ACHN (cell line): ENCODE measurements around the gene CNTNAP2.

Experiments used
- DNase-seq: peaks from one replicate; pipeline ENCODE4 v3.0.0-alpha.2; 2015
- in situ Hi-C: cut with HindIII; loops from 2 replicates; pipeline ENCODE4 v1.10.0; 2017; ENCODE audit warnings: low sequenced_read_pairs, low pct_ligation_motif_present, low pct_unique_long_range_greater_than_20kb

Gene CNTNAP2

DNA sequence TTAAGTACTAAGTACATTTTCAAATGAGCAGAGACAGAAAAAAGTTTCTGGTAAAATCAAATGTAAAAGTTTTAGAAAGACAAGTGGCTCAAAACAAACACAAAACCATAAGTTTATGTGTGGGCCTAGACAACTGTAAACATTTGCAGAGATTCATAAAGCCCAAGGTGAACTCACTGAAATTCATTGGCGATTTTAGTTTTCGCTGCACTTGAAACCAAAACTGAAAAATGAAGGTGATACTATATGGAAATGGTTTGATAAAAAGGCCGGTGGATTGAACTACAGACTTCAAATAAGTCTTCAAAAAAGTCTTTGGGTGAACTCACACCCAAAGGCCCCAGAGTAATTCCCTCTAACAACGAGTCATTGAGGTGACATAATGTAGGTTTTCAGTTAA, 1289.0 kb downstream of the CNTNAP2 start:
- no peak for DNase-seq
- in situ Hi-C loops: no loop called here

DNA sequence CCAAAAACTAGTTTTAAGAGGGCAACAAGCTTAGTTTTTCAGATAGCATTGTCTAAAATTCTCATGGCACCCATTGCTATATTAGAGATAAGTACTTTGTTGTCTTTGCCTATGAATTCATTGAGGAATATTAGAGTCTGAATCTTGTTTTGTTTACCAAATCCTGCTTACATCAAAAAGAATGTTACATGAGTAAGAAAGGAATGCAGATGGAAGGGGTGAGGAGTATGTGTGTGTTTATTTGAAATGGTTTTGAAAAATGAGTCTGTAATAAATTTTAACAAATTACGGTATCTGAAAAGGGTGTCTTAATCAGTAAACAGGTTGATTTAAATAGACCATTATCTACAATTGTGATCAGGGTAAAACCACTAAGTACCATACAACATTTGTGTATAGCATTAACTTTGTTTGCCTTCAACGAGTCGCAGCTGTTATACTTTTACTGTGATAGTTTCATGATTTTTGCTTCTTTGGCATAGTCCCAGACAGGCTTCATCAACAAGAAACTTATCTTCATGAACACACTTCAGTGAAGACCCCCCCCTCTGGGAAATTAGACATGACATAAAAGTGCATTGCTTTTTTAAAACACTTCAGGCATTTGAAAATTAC, 1290.0 kb downstream of the CNTNAP2 start:
- in situ Hi-C loops: no loop called here

DNA sequence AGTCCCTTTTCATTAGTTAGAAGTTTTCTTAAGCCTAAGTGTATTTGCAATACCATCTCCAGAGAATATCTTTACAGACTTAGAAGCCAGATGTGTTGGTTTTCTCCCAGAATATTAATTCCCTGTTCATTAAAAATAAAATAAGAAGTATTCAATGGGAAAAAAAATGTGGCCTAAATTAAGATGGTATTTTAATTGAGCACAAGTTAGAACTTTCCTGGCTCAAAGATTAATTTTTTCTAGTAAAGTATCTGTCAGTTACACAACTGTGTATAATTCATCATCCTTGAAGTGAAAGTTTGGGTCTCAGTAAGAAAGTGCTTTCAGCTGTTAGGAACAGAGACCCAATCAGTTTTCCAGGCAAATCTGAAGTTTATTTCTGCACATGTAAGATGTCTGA, 1294.5 kb downstream of the CNTNAP2 start:
- in situ Hi-C loops: no loop called here
- DNase-seq: no peak

More for the DNA sequence above, 1290.0 kb downstream of the CNTNAP2 start:
- no peak for DNase-seq

DNA sequence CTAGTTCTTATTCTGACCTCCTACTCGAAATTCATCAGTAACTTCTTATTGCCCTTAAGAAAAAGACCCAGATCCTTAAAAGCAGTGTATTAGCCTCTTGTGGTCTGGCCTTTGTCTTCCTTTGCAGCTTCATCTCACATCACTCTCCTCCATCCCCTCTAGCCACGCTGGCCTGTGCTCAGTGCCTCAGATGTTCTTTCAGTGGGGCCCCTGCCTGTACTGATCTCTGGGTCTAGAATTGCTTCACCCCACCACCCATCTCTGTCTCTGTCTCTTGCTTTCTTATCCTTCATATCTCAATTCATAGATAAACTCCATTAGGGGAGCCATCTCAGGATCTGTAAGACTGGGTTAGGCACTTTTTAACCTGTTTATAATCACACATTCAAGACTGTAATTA, 1295.5 kb downstream of the CNTNAP2 start:
- no peak for DNase-seq
- in situ Hi-C loops: no loop called here

DNA sequence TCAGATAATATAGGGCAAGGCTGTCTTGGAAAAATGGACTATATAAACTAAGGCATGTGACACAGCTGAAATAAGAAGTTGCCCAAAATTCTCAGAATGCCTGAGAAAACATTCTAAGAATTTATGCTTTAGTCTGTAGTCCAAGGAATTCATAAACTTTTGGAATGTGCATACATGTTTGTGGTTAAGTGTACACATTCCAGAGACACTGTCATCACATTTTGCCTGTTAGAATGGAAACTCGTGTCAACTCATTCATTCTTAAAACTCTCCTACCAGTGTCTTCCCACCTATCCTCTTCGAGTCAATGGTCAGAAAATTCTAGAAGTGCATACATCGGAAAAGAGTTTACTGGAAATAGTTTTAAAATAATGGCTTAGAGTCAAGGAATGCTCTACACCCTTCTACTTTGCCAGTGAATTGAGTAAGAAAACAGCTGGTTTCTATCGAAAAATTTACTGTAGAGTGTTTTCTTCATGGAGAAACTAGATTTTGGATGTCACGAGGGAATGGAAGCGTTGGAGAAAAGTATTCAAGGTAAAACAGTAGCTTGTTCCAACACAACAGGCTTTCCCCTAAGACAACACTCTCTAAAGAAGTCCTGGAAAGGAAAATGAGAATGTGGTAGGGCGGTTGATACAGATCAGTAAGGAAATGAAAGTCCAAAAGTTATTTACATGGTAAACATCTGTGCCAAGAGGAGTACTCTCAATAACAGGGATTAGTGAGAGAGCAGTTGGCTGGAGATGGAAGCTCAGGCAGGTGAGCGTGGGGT, 1296.4 kb downstream of the CNTNAP2 start:
- DNase-seq: peak; percentile 95
- in situ Hi-C loops: no loop called here

DNA sequence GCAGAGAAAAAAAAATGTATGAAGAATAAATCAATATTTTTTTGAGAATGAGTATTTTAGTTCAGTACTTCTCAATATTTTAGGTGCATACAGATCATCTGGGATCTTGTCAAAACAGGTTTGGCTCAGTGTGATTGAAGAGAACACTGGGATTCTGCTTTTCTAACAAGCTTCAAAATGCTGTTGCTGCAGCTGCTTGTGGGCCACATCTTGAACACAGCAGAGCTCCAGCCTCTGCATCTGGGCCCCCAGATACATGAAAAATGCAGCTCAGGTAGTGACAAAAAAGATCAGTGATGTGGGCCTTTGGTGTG, 1296.9 kb downstream of the CNTNAP2 start:
- in situ Hi-C loops: no loop called here
- DNase-seq: no peak

DNA sequence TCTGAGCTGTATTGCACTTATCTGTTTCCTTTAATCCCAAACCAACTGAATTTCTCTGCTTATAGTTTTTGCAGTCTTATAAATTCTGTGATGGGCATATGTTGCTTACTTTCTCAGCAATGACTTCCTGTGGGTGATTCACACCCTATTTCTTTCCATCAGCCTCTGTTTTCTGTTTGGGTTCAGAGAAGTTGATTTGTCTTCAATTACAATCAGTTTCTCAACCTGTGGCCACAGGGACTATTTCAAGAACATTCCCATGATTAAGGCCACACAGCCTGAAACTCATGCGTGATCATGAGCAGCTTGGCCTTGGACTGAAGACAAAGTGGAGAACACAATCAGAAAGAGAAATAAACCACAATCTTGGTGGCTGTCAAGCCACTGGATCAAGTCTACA, 1299.4 kb downstream of the CNTNAP2 start:
- in situ Hi-C loops: no loop called here
- no peak for DNase-seq

DNA sequence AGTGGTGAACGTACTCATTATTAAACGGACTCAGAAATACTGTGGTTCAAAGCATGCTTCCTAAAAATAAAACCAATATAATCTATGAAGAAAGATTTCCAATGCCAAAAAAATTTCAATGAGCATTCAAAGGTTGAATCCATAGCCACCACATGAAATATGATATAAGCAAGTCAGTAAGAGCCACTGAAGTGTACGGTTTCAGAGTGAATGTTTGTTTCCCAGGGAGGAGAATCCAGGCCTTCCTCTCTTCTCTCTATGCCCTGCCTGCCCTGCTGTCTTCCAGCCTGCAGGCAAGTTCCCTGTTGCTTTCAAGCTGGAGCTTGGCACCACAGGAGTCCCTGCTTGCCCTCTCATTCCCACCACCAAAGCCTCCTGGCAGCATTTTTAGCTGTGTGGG, 1302.4 kb downstream of the CNTNAP2 start:
- DNase-seq: no peak
- in situ Hi-C loops: no loop called here

DNA sequence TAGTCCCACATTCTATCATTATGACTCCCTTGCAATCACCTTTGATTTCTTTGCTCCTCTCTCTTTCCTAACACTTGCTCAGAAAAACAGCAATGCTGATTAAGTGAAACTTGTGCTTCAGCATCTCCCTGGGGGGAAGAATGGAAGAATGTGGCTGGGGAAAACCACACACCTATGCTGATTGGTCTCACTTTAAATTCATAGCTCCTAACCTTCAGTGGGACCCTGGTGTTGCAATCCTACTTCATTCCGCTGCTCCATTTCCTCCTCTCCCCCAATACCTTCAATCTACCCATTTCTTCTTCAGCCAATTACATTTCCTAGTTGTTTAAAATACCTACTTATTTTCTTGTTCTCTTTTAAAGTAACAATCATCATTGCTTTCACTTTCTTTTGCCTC, 1307.3 kb downstream of the CNTNAP2 start:
- DNase-seq: no peak
- in situ Hi-C loops: no loop called here

DNA sequence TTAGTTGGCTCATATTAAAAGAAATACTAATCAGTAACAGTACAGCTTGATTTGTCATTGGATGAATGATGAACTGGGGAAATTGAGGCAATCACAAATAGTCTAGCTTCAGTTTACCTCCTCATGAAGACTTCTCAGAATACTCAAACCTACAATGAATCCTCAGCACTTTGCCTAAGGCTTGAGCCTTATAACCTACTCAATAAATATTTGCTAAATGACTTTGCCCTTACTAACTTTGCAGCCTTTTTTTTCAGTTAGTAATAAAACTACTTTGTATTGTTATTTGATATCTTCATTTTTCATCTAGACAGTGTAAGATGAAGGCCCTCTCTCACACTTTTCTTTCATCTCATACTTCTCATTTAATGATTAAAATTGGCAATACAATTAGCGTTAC, 1311.5 kb downstream of the CNTNAP2 start:
- no peak for DNase-seq
- in situ Hi-C loops: no loop called here

DNA sequence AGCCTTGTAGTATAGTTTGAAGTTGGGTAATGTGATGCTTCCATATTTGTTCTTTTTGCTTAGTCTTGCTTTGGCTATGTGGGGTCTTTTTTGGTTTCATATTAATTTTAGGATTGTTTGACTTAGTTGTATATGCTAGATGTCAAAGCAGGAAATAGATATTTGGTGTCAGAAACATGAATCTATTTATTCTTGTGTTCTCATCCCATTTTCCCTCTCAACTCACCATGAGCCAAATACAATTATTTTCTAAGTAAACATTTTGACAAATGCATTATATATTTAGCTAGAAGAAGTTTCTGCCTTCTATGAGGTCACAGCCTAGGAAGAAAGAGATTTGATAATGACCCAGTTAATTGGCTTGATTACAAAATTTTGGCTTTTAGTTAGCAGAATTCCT, 1313.4 kb downstream of the CNTNAP2 start:
- DNase-seq: no peak
- in situ Hi-C loops: no loop called here

DNA sequence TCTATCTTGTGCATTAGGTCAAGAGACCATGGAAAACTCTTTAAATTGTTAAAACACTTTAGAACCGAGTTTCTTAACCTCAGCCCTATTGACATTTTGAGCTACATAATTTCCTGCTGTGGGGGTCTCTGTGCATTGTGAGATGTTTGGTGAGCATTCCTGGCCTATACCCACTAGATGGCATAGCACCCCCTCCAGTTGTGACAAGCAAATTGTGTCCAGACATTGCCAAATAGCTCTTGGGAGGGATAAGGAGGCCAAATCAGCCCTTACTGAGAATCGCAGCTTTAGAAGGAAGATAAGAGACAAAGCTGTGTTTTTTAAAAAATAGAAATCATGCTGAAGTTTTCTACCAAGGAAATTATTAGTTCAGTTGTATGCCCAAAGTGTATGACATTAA, 1315.5 kb downstream of the CNTNAP2 start:
- in situ Hi-C loops: no loop called here
- peak; percentile 22 for DNase-seq

DNA sequence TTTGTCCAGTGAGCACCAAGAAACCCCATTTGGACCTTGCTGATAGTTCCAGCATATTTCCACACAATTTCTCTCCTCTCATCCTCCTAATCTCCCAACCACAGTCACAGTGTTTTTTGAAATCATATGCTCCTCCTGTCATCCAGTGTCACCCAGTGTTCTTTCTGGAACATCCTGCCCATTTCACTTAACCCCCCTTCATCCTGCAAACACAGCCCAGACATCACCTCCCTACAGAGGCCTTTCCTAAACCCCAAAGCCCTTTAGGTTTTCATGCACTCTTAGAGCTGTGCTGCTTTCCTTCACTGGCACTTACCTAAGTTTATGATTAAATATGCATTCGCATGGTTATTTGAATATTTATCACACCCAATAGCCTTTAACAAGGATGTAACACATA, 1316.0 kb downstream of the CNTNAP2 start:
- in situ Hi-C loops: no loop called here
- no peak for DNase-seq

DNA sequence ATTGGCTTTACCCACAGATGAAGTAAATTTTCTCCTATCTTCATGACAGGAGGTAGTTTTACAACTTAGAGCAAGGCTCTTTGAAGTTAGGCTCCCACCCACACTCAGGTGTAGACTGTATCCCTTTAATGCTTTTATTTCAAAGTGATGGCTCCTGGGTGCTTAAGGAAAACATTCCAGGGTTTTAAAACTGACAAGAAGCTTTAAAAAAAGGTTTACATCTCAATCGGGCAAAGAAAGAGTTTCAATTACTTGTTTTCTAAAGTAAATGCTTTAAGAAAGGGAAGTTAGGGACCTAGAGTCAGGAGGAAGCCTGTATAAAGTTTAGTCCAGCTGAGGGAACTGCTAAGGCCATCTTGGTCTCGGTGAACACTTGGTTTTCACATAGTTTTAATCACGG, 1320.1 kb downstream of the CNTNAP2 start:
- no peak for DNase-seq
- in situ Hi-C loops: no loop called here

DNA sequence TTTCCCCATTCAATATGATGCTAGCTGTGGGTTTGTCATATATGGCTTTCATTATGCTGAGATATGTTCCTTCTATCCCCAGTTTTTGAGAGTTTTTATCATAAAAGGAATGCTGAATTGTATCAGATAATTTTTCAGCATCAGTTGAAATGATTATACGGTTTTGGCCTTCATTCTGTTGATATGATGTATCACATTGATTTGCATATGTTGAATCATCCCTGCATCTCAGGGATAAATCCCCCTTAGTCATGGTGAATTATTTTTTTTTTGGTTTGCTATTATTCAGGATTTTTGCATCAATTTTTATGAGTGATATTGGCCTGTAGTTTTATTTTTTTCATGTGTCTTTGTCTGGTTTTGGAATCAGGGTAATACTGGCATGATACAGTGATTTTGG, 1321.6 kb downstream of the CNTNAP2 start:
- in situ Hi-C loops: no loop called here
- DNase-seq: no peak

DNA sequence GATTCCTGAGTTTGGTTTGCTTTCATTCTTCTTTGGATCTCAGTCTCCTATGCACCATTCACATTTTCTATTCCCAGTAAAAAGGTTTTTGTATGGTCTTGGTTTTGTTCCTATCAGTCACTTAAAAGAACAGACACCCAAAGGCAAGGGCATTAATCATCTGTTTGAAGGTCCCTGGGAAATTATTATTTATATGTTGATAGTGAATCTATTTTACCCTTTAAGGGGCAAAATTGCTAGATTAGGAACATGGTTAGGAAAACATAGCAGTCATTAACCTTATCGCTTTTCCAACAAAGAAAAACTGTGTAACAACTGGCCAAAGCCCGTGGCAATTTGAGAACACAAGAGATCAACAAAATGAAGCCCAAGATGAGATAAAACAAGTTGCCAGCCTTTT, 1327.3 kb downstream of the CNTNAP2 start:
- in situ Hi-C loops: no loop called here

DNA sequence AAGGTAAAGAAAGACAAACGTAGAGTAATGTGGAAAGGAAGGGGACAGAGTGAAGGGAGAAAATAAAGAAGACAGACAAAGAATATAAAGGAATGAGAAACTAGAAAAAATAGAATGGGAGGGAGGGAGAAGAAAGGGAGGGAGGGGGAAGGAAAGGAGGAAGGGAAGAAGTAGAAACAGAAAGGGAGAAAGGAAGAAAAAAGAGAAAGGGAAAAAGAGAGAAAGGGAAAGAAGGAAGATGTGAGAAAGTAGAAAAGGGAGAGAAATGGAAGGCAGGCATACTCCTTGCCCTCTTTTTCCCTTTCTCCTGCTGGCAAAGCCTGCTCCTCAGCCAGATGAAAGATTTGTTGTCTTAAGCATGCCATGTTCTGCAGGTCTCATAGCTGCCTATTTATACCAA, 1336.2 kb downstream of the CNTNAP2 start:
- no peak for DNase-seq
- in situ Hi-C loops: no loop called here

More for the DNA sequence above, 1327.3 kb downstream of the CNTNAP2 start:
- DNase-seq: no peak

DNA sequence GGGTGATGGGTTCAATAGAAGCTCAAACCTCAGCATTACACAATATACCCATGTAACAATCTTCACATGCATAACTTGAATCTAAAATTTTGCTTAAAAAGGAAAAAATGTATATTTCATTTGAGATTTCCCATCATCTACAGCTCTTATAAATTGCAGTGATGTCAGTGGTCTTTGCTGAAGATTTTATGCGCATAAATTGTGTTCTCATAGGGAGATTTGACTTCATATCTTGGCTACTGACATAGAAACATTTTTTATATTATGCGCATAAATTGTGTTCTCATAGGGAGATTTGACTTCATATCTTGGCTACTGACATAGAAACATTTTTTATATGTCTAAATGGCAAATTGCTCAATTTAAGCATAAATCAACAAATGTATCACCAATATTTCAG, 1348.6 kb downstream of the CNTNAP2 start:
- no peak for DNase-seq
- in situ Hi-C loops: no loop called here

DNA sequence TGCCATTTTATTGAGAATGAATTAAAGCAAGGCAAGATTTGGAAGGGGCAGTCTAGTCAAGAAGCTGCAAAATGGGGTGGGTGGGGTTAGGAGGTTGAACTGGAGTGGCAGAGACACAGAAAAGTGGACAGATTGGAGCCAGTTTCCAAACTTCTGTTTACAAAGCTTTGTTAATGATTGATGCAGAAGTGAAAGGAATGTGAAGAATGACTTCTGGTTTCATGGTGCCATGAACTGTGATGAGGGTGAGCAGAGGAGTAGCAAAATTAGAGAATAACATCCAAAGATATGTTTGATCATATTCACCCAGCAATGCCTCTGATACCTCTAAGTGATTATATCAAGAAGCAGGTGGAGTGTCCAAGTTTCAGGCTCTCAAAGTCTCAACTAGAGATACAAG, 1356.0 kb downstream of the CNTNAP2 start:
- in situ Hi-C loops: no loop called here
- DNase-seq: peak; percentile 65

DNA sequence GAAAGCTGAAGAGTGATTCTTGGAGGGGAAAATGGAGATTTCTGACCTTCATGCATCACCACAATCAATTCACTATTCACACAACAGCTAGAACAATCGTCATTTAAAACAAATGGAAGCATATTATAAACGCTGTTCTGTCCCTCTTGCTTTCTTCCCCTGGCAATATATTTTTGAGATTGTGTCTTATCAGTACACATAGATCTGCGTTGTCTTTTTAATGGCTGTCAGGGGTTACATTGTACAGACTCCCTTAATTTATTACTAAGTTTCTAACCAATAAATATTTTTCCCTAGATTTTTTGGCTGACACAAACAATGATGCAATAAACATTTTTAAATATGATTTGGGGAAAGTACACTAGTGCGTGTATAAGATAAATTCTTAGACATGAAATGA, 1358.3 kb downstream of the CNTNAP2 start:
- no peak for DNase-seq
- in situ Hi-C loops: no loop called here
